Gastroesophageal sphincter (tissue), 4 donors: ENCODE data around the gene SEL1L. TPM values are rescaled to one million over a fixed set of nuclear protein-coding genes. Genes with fewer than 3 reads are reported as not detected.

Experiments used
- ATAC-seq: fragments of 150-250 bp; one replicate; pipeline ENCODE4 v1.9.1; 2016; ENCODE audit warnings: mild to moderate bottlenecking, moderate library complexity
- H3K27ac ChIP-seq, 4 donors: fragments of 200-600 bp; sonication (generic) in 3 of 4; 1 replicate in 3 of 4; 2 replicates in 1 of 4; pipeline ENCODE4 v1.5.1; 2016 to 2019
- H3K27me3 ChIP-seq: fragments of 200-600 bp; sonication (generic); one replicate; pipeline ENCODE4 v1.5.1; 2019
- H3K36me3 ChIP-seq, 2 donors: fragments of 200-600 bp; sonication (generic); one replicate each; pipeline ENCODE4 v1.5.1; 2019; ENCODE audit warnings: control low read depth in 1 of 2
- H3K4me1 ChIP-seq, 3 donors: fragments of 200-600 bp; sonication (generic); 1 replicate in 2 of 3; 2 replicates in 1 of 3; pipeline ENCODE4 v1.5.1; 2016 to 2019; ENCODE audit warnings: control low read depth in 2 of 3
- H3K4me3 ChIP-seq, 2 donors: fragments of 200-600 bp; sonication (generic); one replicate each; pipeline ENCODE4 v1.5.1; 2019; ENCODE audit warnings: mild to moderate bottlenecking in 1 of 2, moderate library complexity in 1 of 2
- H3K9me3 ChIP-seq, 3 donors: fragments of 200-600 bp; sonication (generic); one replicate each; pipeline ENCODE4 v1.5.1; 2017 to 2019; ENCODE audit warnings: control low read depth in 2 of 3
- CTCF ChIP-seq, 4 experiments: fragments of 200-600 bp in 2 of 4; fragments of 450-650 bp in 2 of 4; sonication (generic) in 1 of 4; IDR thresholded peaks; one replicate each; pipeline ENCODE4 v1.5.1; 2017 to 2019; ENCODE audit warnings: antibody characterized with exemption in 4 of 4, mild to moderate bottlenecking in 2 of 4, moderate library complexity in 2 of 4
- EP300 ChIP-seq: sonication (generic); formaldehyde crosslinking; IDR thresholded peaks from one replicate; pipeline ENCODE4 v1.6.1; 2017; ENCODE audit warnings: antibody characterized with exemption, mild to moderate bottlenecking
- POLR2A ChIP-seq, 2 donors: fragments of 450-650 bp; IDR thresholded peaks; one replicate each; pipeline ENCODE4 v1.6.1; 2017; ENCODE audit warnings: antibody characterized with exemption in 2 of 2, mild to moderate bottlenecking in 2 of 2, moderate library complexity in 1 of 2
- POLR2AphosphoS5 ChIP-seq: sonication (generic); formaldehyde crosslinking; IDR thresholded peaks from one replicate; pipeline ENCODE4 v1.6.1; 2017; ENCODE audit warnings: antibody characterized with exemption
- WGBS, 2 donors: methylation state at CpG; one replicate each; pipeline ENCODE4 v1.1.5; 2018; ENCODE audit warnings: low coverage in 1 of 2; 5-methylcytosine and 5-hydroxymethylcytosine counted together
- total RNA-seq, 4 donors: library from RNA; depleted of rRNA; stranded (reverse); fragments of >200 nt; gene quantifications; one replicate each; pipeline ENCODE4 v1.1.0, GENCODE V29; 2016

SEL1L gene
- total RNA-seq, 4 donors from 2014 or later = 53.7 to 82.8 (median 71.6) TPM

GRCh38 chr14:81567302-81567701 lies 33.6 kb upstream of the SEL1L start:
- no peaks in the 10 kb centered on the region for H3K4me1 ChIP-seq
- H3K9me3 ChIP-seq = no peaks in the 10 kb centered on the region
- H3K36me3 ChIP-seq = no peaks in the 10 kb centered on the region
- WGBS, 2 donors = 60 to 67% methylated on average over 4 to 5 of the region's 6 CpGs
- H3K4me3 ChIP-seq = no peak overlapping the region
- H3K27ac ChIP-seq = no peak overlapping the region
- TF ChIP-seq POLR2AphosphoS5 = no peak
- no peak for TF ChIP-seq POLR2A (IDR thresholded peaks at IDR 0.05)
- no peak for TF ChIP-seq EP300
- no peak for TF ChIP-seq CTCF (IDR thresholded peaks at IDR 0.05)
- peaks cover 4% of the 10 kb centered on the region for H3K27me3 ChIP-seq
- no peak for ATAC-seq

GRCh38 chr14:81565441-81566290 lies 32.0 kb upstream of the SEL1L start:
- ATAC-seq = no peak
- WGBS, 2 donors = 39 to 48% methylated on average over 7 of the region's 7 CpGs
- Histone ChIP-seq H3K27me3 (peaks cover 4% of the 10 kb centered on the region), H3K9me3 (no peaks in the 10 kb centered on the region), H3K36me3 (no peaks in the 10 kb centered on the region), H3K4me3 (no peak overlapping the region), H3K27ac (no peak overlapping the region), H3K4me1 (no peaks in the 10 kb centered on the region)
- no peak for TF ChIP-seq POLR2A (IDR thresholded peaks at IDR 0.05)
- TF ChIP-seq POLR2AphosphoS5 = no peak
- TF ChIP-seq CTCF (IDR thresholded peaks at IDR 0.05) = peak in 2 of 4 experiments; percentile 25 to 40

- no peaks in the 10 kb centered on the region for H3K9me3 ChIP-seq
- H3K27ac ChIP-seq = no peak overlapping the region
- peaks cover 4% of the 10 kb centered on the region for H3K27me3 ChIP-seq
- H3K36me3 ChIP-seq = no peaks in the 10 kb centered on the region
- WGBS, 2 donors = 57 to 71% methylated on average over 1 to 2 of the region's 2 CpGs
- TF ChIP-seq CTCF (IDR thresholded peaks at IDR 0.05) (no peak), POLR2AphosphoS5 (no peak), EP300 (no peak), POLR2A (IDR thresholded peaks at IDR 0.05) (no peak)
- no peaks in the 10 kb centered on the region for H3K4me1 ChIP-seq
- H3K4me3 ChIP-seq = no peak overlapping the region
- no peak for ATAC-seq
Observed at GRCh38 chr14:81562818-81563217, 29.2 kb upstream of the SEL1L start.

- Histone ChIP-seq H3K4me3 (no peak overlapping the region), H3K27me3 (no peaks in the 10 kb centered on the region), H3K4me1 (no peaks in the 10 kb centered on the region), H3K27ac (no peak overlapping the region), H3K36me3 (no peaks in the 10 kb centered on the region), H3K9me3 (no peaks in the 10 kb centered on the region)
- ATAC-seq = no peak
- 45 to 62% methylated on average over 10 of the region's 10 CpGs for WGBS, 2 donors
- TF ChIP-seq POLR2A (IDR thresholded peaks at IDR 0.05) (no peak), POLR2AphosphoS5 (no peak), EP300 (no peak), CTCF (IDR thresholded peaks at IDR 0.05) (no peak)
Observed at GRCh38 chr14:81561084-81561775, 27.6 kb upstream of the SEL1L start.
